PC-9 (cell line): ENCODE data around the gene CPEB1.

Source experiments
- CTCF ChIP-seq: fragments of 200-600 bp; sonication (generic); conservative IDR thresholded peaks from 2 replicates; pipeline ENCODE4 v1.6.1; 2017; ENCODE audit warnings: mixed run types, antibody characterized with exemption, mild to moderate bottlenecking, moderate library complexity
- EZH2 ChIP-seq: fragments of 200-600 bp; sonication (generic); IDR thresholded peaks from 2 replicates; pipeline ENCODE4 v1.8.0; 2017; ENCODE audit warnings: antibody characterized with exemption, low read depth

GRCh38 chr15:82681371-82681770, 34.2 kb upstream of the CPEB1 start:
- no peak for TF ChIP-seq CTCF
- no peak for TF ChIP-seq EZH2
